ENCODE data around the gene RNGTT.

The RNGTT gene

GRCh38 chr6:88890394-88890793 is 73.0 kb downstream of the RNGTT start:
- TF ChIP-seq USF1 (IDR thresholded peaks at IDR 0.05) (no peak), TEAD4 (IDR thresholded peaks at IDR 0.05) (no peak), REST (IDR thresholded peaks at IDR 0.05; ENCODE audit: low read depth) (no peak), MAX (IDR thresholded peaks at IDR 0.05) (no peak), RAD21 (IDR thresholded peaks at IDR 0.05; ENCODE audit: low read depth) (no peak), YY1 (IDR thresholded peaks at IDR 0.05; ENCODE audit: low read depth) (no peak), EGR1 (IDR thresholded peaks at IDR 0.05) (no peak), NFIC (IDR thresholded peaks at IDR 0.05) (no peak), TCF12 (IDR thresholded peaks at IDR 0.05; ENCODE audit: low read depth) (no peak), ZBTB7A (IDR thresholded peaks at IDR 0.05; ENCODE audit: low read depth) (no peak), CEBPB (IDR thresholded peaks at IDR 0.05) (no peak), EP300 (IDR thresholded peaks at IDR 0.05; ENCODE audit: borderline replicate concordance) (no peak), CREB1 (IDR thresholded peaks at IDR 0.05; ENCODE audit: low read depth) (no peak), FOXM1 (IDR thresholded peaks at IDR 0.05; ENCODE audit: borderline replicate concordance, low read depth) (no peak), TAF1 (IDR thresholded peaks at IDR 0.05; ENCODE audit: low read depth) (no peak)

GRCh38 chr6:88884361-88884760 is 79.1 kb downstream of the RNGTT start:
- TF ChIP-seq RAD21 (IDR thresholded peaks at IDR 0.05; ENCODE audit: low read depth), result no peak
- TF ChIP-seq TCF12 (IDR thresholded peaks at IDR 0.05; ENCODE audit: low read depth), result no peak
- no peak for TF ChIP-seq EGR1 (IDR thresholded peaks at IDR 0.05)
- TF ChIP-seq CEBPB (IDR thresholded peaks at IDR 0.05), result no peak
- no peak for TF ChIP-seq USF1 (IDR thresholded peaks at IDR 0.05)
- TF ChIP-seq REST (IDR thresholded peaks at IDR 0.05; ENCODE audit: low read depth), result no peak
- TF ChIP-seq TEAD4 (IDR thresholded peaks at IDR 0.05), result no peak
- no peak for TF ChIP-seq TAF1 (IDR thresholded peaks at IDR 0.05; ENCODE audit: low read depth)
- no peak for TF ChIP-seq YY1 (IDR thresholded peaks at IDR 0.05; ENCODE audit: low read depth)
- TF ChIP-seq NFIC (IDR thresholded peaks at IDR 0.05), result no peak
- no peak for TF ChIP-seq EP300 (IDR thresholded peaks at IDR 0.05; ENCODE audit: borderline replicate concordance)
- TF ChIP-seq ZBTB7A (IDR thresholded peaks at IDR 0.05; ENCODE audit: low read depth), result no peak
- TF ChIP-seq FOXM1 (IDR thresholded peaks at IDR 0.05; ENCODE audit: borderline replicate concordance, low read depth), result no peak
- no peak for TF ChIP-seq CREB1 (IDR thresholded peaks at IDR 0.05; ENCODE audit: low read depth)
- TF ChIP-seq MAX (IDR thresholded peaks at IDR 0.05), result no peak

GRCh38 chr6:88882536-88882935 is 80.9 kb downstream of the RNGTT start:
- TF ChIP-seq YY1 (IDR thresholded peaks at IDR 0.05; ENCODE audit: low read depth), result no peak

- no peak for TF ChIP-seq USF1 (IDR thresholded peaks at IDR 0.05)
- TF ChIP-seq MAX (IDR thresholded peaks at IDR 0.05), result no peak
- TF ChIP-seq EP300 (IDR thresholded peaks at IDR 0.05; ENCODE audit: borderline replicate concordance), result no peak
- no peak for TF ChIP-seq TCF12 (IDR thresholded peaks at IDR 0.05; ENCODE audit: low read depth)
- TF ChIP-seq ZBTB7A (IDR thresholded peaks at IDR 0.05; ENCODE audit: low read depth), result no peak
- no peak for TF ChIP-seq CEBPB (IDR thresholded peaks at IDR 0.05)
- no peak for TF ChIP-seq NFIC (IDR thresholded peaks at IDR 0.05)
- TF ChIP-seq TEAD4 (IDR thresholded peaks at IDR 0.05), result no peak
Measured at GRCh38 chr6:88881451-88881850, 82.0 kb downstream of the RNGTT start.

GRCh38 chr6:88880021-88880420 is 83.4 kb downstream of the RNGTT start:
- no peak for TF ChIP-seq TAF1 (IDR thresholded peaks at IDR 0.05; ENCODE audit: low read depth)
- TF ChIP-seq TCF12 (IDR thresholded peaks at IDR 0.05; ENCODE audit: low read depth), result no peak
- no peak for TF ChIP-seq TEAD4 (IDR thresholded peaks at IDR 0.05)
- no peak for TF ChIP-seq CEBPB (IDR thresholded peaks at IDR 0.05)
- TF ChIP-seq USF1 (IDR thresholded peaks at IDR 0.05), result no peak
- no peak for TF ChIP-seq EP300 (IDR thresholded peaks at IDR 0.05; ENCODE audit: borderline replicate concordance)
- TF ChIP-seq ZBTB7A (IDR thresholded peaks at IDR 0.05; ENCODE audit: low read depth), result no peak
- TF ChIP-seq EGR1 (IDR thresholded peaks at IDR 0.05), result no peak

All from Ishikawa (cell line).